Measurements from ENCODE around the gene SMAD5.
A peak's percentile ranks its signal among the peaks of the same experiment; 100 is the strongest.

SMAD5 gene

DNA sequence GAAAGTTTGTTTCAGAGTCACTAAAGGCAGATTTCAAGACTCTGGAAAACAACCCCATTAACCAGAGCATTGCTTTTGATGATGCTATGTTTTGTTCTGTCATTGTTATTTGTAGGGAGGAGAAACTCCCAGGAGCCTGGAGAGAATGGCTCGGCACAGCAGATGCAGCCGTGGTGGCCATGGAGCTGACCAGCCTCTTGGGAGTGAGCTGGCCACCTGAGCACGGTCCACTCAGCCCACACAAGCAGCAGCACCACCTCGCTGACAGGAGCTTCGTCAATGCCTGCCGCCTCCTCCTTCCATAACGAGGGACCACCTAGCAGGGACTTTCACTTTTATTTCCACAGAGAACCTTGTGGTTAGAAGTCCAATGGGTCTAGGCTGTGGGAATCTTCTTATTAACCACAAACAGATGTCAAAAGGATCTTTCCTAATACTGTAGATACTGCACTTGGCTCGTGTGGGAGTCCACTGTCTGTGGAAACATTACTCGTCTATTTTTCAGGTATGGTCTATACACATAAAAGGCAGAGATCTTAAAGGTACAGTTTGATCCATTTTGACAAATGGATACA is 81.4 kb downstream of the SMAD5 start:
- no peak overlapping the region for H3K4ac ChIP-seq (ENCODE audit: low read depth in 1 of 2, low read length in 2 of 2)
- no peak overlapping the region for H2BK5ac ChIP-seq (ENCODE audit: low read depth, low read length, poor library complexity, severe bottlenecking)
- no peaks in the 10 kb centered on the region for H3K79me1 ChIP-seq (replicated peaks; ENCODE audit: low read length, poor library complexity, severe bottlenecking)
- H2AFZ ChIP-seq (ENCODE audit: low read depth, low read length) = no peak overlapping the region
- H3K9ac ChIP-seq (ENCODE audit: low read length) = no peak overlapping the region
- H2AK5ac ChIP-seq (ENCODE audit: low read length, severe bottlenecking) = no peak overlapping the region
- DNase-seq = no peak
- H3K4me1 ChIP-seq (ENCODE audit: control insufficient read depth, insufficient read depth, low read depth, low read length) = peaks cover 4% of the 10 kb centered on the region
- H3K4me2 ChIP-seq (ENCODE audit: low read length, poor library complexity, severe bottlenecking) = no peak overlapping the region
- WGBS = 83% methylated on average over 4 of the region's 9 CpGs
- no peak overlapping the region for H3K18ac ChIP-seq (ENCODE audit: low read depth in 1 of 2, low read length in 2 of 2)
- H3K14ac ChIP-seq (ENCODE audit: low read length in 2 of 2) = no peak overlapping the region
- H3K4me3 ChIP-seq (ENCODE audit: insufficient read depth in 1 of 2, low read depth in 1 of 2, low read length in 2 of 2) = peak overlapping the region in 1 of 2 experiments; percentile 62
- peaks cover 35 to 80% of the 10 kb centered on the region in 2 experiments for H3K27me3 ChIP-seq (ENCODE audit: control insufficient read depth in 1 of 2, insufficient read depth in 1 of 2, low read length in 2 of 2)
- H2BK15ac ChIP-seq (ENCODE audit: low read depth, poor library complexity, severe bottlenecking) = no peak overlapping the region
- H3K36me3 ChIP-seq (ENCODE audit: control insufficient read depth in 1 of 2, insufficient read depth in 2 of 2, low read depth in 1 of 2, low read length in 2 of 2) = no peaks in the 10 kb centered on the region
- no peak overlapping the region for H3K27ac ChIP-seq (ENCODE audit: low read length, poor library complexity, severe bottlenecking)
- H4K8ac ChIP-seq (ENCODE audit: low read length) = no peak overlapping the region
- H3K9me3 ChIP-seq (ENCODE audit: control insufficient read depth, low read length) = no peaks in the 10 kb centered on the region
- H4K91ac ChIP-seq (ENCODE audit: low read length) = no peak overlapping the region
- no peak overlapping the region for H2BK120ac ChIP-seq (ENCODE audit: low read depth, low read length)
- peak overlapping the region in 1 of 2 experiments; percentile 36 for H3K23ac ChIP-seq (ENCODE audit: low read length in 2 of 2)
- H2BK12ac ChIP-seq (ENCODE audit: low read length in 2 of 2) = no peak overlapping the region

GRCh38 chr5:136215812-136216211 is 83.2 kb downstream of the SMAD5 start:
- Histone ChIP-seq H2BK15ac (ENCODE audit: low read depth, poor library complexity, severe bottlenecking) (no peak overlapping the region), H4K8ac (ENCODE audit: low read length) (no peak overlapping the region), H3K4ac (ENCODE audit: low read depth in 1 of 2, low read length in 2 of 2) (no peak overlapping the region), H3K27ac (ENCODE audit: low read length, poor library complexity, severe bottlenecking) (no peak overlapping the region), H3K9me3 (ENCODE audit: control insufficient read depth, low read length) (peaks cover 15% of the 10 kb centered on the region), H3K9ac (ENCODE audit: low read length) (no peak overlapping the region), H3K4me1 (ENCODE audit: control insufficient read depth, insufficient read depth, low read depth, low read length) (peaks cover 2% of the 10 kb centered on the region), H2BK120ac (ENCODE audit: low read depth, low read length) (no peak overlapping the region), H3K14ac (ENCODE audit: low read length in 2 of 2) (no peak overlapping the region), H3K18ac (ENCODE audit: low read depth in 1 of 2, low read length in 2 of 2) (no peak overlapping the region), H3K4me3 (ENCODE audit: insufficient read depth in 1 of 2, low read depth in 1 of 2, low read length in 2 of 2) (no peak overlapping the region), H3K79me1 (replicated peaks; ENCODE audit: low read length, poor library complexity, severe bottlenecking) (no peaks in the 10 kb centered on the region), H4K91ac (ENCODE audit: low read length) (no peak overlapping the region), H2AK5ac (ENCODE audit: low read length, severe bottlenecking) (no peak overlapping the region), H3K36me3 (ENCODE audit: control insufficient read depth in 1 of 2, insufficient read depth in 2 of 2, low read depth in 1 of 2, low read length in 2 of 2) (no peaks in the 10 kb centered on the region), H3K4me2 (ENCODE audit: low read length, poor library complexity, severe bottlenecking) (no peak overlapping the region), H3K23ac (ENCODE audit: low read length in 2 of 2) (no peak overlapping the region), H3K27me3 (ENCODE audit: control insufficient read depth in 1 of 2, insufficient read depth in 1 of 2, low read length in 2 of 2) (peaks cover 25 to 65% of the 10 kb centered on the region in 2 experiments), H2BK5ac (ENCODE audit: low read depth, low read length, poor library complexity, severe bottlenecking) (no peak overlapping the region), H2BK12ac (ENCODE audit: low read length in 2 of 2) (no peak overlapping the region), H2AFZ (ENCODE audit: low read depth, low read length) (no peak overlapping the region)
- no peak for DNase-seq
- WGBS = 83% methylated on average over 4 of the region's 4 CpGs

DNA sequence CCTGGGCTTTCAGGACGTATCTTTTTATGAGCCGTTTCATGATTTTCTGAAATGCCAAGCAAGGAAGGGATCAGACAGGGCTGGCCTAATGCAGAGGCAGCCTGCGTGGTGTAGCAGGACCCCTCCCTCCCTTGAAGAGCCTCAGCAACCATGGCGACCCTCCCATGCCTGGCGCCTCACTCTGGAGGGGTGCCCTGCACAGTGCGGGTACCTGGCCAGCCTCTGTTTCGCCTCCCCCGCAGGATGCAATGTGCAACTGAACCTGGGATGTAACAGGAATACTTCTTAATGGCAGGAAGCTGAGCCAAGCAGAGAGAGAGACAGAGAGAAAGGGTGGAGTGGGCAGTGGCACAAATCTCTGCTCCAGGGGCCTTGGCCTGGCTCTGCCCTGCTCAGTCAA is 83.6 kb downstream of the SMAD5 start:
- no peaks in the 10 kb centered on the region for H3K79me1 ChIP-seq (replicated peaks; ENCODE audit: low read length, poor library complexity, severe bottlenecking)
- H3K18ac ChIP-seq (ENCODE audit: low read depth in 1 of 2, low read length in 2 of 2) = no peak overlapping the region
- H3K23ac ChIP-seq (ENCODE audit: low read length in 2 of 2) = no peak overlapping the region
- 93% methylated on average over 8 of the region's 8 CpGs for WGBS
- peaks cover 2% of the 10 kb centered on the region for H3K4me1 ChIP-seq (ENCODE audit: control insufficient read depth, insufficient read depth, low read depth, low read length)
- no peak overlapping the region for H3K27ac ChIP-seq (ENCODE audit: low read length, poor library complexity, severe bottlenecking)
- H3K9ac ChIP-seq (ENCODE audit: low read length) = no peak overlapping the region
- peaks cover 19% of the 10 kb centered on the region for H3K9me3 ChIP-seq (ENCODE audit: control insufficient read depth, low read length)
- H3K4ac ChIP-seq (ENCODE audit: low read depth in 1 of 2, low read length in 2 of 2) = no peak overlapping the region
- no peak overlapping the region for H3K14ac ChIP-seq (ENCODE audit: low read length in 2 of 2)
- H2BK12ac ChIP-seq (ENCODE audit: low read length in 2 of 2) = no peak overlapping the region
- DNase-seq = no peak
- H3K4me3 ChIP-seq (ENCODE audit: insufficient read depth in 1 of 2, low read depth in 1 of 2, low read length in 2 of 2) = no peak overlapping the region
- no peak overlapping the region for H2AFZ ChIP-seq (ENCODE audit: low read depth, low read length)
- no peak overlapping the region for H4K8ac ChIP-seq (ENCODE audit: low read length)
- no peak overlapping the region for H2AK5ac ChIP-seq (ENCODE audit: low read length, severe bottlenecking)
- no peak overlapping the region for H2BK15ac ChIP-seq (ENCODE audit: low read depth, poor library complexity, severe bottlenecking)
- H2BK120ac ChIP-seq (ENCODE audit: low read depth, low read length) = no peak overlapping the region
- no peak overlapping the region for H2BK5ac ChIP-seq (ENCODE audit: low read depth, low read length, poor library complexity, severe bottlenecking)
- H3K27me3 ChIP-seq (ENCODE audit: control insufficient read depth in 1 of 2, insufficient read depth in 1 of 2, low read length in 2 of 2) = peaks cover 24 to 63% of the 10 kb centered on the region in 2 experiments
- H4K91ac ChIP-seq (ENCODE audit: low read length) = no peak overlapping the region
- H3K4me2 ChIP-seq (ENCODE audit: low read length, poor library complexity, severe bottlenecking) = no peak overlapping the region
- no peaks in the 10 kb centered on the region for H3K36me3 ChIP-seq (ENCODE audit: control insufficient read depth in 1 of 2, insufficient read depth in 2 of 2, low read depth in 1 of 2, low read length in 2 of 2)

GRCh38 chr5:136221340-136221739 is 88.7 kb downstream of the SMAD5 start:
- Histone ChIP-seq H3K14ac (ENCODE audit: low read length in 2 of 2) (no peak overlapping the region), H3K9ac (ENCODE audit: low read length) (no peak overlapping the region), H2BK5ac (ENCODE audit: low read depth, low read length, poor library complexity, severe bottlenecking) (no peak overlapping the region), H3K4me2 (ENCODE audit: low read length, poor library complexity, severe bottlenecking) (no peak overlapping the region), H2BK15ac (ENCODE audit: low read depth, poor library complexity, severe bottlenecking) (no peak overlapping the region), H3K4ac (ENCODE audit: low read depth in 1 of 2, low read length in 2 of 2) (no peak overlapping the region), H3K9me3 (ENCODE audit: control insufficient read depth, low read length) (peaks cover 25% of the 10 kb centered on the region), H2BK12ac (ENCODE audit: low read length in 2 of 2) (no peak overlapping the region), H3K79me1 (replicated peaks; ENCODE audit: low read length, poor library complexity, severe bottlenecking) (no peaks in the 10 kb centered on the region), H3K27me3 (ENCODE audit: control insufficient read depth in 1 of 2, insufficient read depth in 1 of 2, low read length in 2 of 2) (peaks cover 16 to 57% of the 10 kb centered on the region in 2 experiments), H2AFZ (ENCODE audit: low read depth, low read length) (no peak overlapping the region), H3K4me1 (ENCODE audit: control insufficient read depth, insufficient read depth, low read depth, low read length) (peaks cover 6% of the 10 kb centered on the region), H3K27ac (ENCODE audit: low read length, poor library complexity, severe bottlenecking) (no peak overlapping the region), H2BK120ac (ENCODE audit: low read depth, low read length) (no peak overlapping the region), H3K23ac (ENCODE audit: low read length in 2 of 2) (no peak overlapping the region), H4K91ac (ENCODE audit: low read length) (no peak overlapping the region), H3K18ac (ENCODE audit: low read depth in 1 of 2, low read length in 2 of 2) (no peak overlapping the region), H3K36me3 (ENCODE audit: control insufficient read depth in 1 of 2, insufficient read depth in 2 of 2, low read depth in 1 of 2, low read length in 2 of 2) (no peaks in the 10 kb centered on the region), H4K8ac (ENCODE audit: low read length) (no peak overlapping the region), H2AK5ac (ENCODE audit: low read length, severe bottlenecking) (no peak overlapping the region), H3K4me3 (ENCODE audit: insufficient read depth in 1 of 2, low read depth in 1 of 2, low read length in 2 of 2) (no peak overlapping the region)
- DNase-seq = no peak
- WGBS = 90% methylated on average over 4 of the region's 4 CpGs

Measured in mesenchymal stem cell (in vitro differentiated cells and primary cell).